PC-9 (cell line): ENCODE data around the gene HGF.

Source experiments
- EZH2 ChIP-seq: fragments of 200-600 bp; sonication (generic); IDR thresholded peaks from 2 replicates; pipeline ENCODE4 v1.8.0; 2017; ENCODE audit warnings: antibody characterized with exemption, low read depth
- TF ChIP-seq, protein P1 (sequence below): fragments of 200-600 bp; sonication (generic); conservative IDR thresholded peaks from 2 replicates; pipeline ENCODE4 v1.6.1; 2017; ENCODE audit warnings: mixed run types, antibody characterized with exemption, mild to moderate bottlenecking, moderate library complexity

DNA sequence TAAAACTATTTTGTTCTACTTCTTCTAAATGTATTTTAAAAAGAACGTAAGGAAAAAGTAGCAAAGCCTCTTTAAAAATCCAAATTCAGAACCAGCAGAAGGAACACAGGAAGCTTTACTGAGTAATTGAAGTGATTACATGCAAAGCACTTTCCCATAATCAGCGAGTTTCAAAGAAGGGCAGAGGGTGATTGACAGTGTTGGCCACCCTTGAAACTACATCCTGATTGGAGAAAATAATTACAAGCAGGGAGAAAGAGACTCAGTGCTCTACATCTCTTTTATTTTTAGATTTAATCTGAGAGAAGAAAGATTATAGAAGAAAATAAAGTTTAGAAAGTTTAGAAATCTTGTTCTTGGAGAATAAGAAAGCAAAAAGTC lies 20.3 kb upstream of the HGF start:
- TF ChIP-seq, protein P1, sequence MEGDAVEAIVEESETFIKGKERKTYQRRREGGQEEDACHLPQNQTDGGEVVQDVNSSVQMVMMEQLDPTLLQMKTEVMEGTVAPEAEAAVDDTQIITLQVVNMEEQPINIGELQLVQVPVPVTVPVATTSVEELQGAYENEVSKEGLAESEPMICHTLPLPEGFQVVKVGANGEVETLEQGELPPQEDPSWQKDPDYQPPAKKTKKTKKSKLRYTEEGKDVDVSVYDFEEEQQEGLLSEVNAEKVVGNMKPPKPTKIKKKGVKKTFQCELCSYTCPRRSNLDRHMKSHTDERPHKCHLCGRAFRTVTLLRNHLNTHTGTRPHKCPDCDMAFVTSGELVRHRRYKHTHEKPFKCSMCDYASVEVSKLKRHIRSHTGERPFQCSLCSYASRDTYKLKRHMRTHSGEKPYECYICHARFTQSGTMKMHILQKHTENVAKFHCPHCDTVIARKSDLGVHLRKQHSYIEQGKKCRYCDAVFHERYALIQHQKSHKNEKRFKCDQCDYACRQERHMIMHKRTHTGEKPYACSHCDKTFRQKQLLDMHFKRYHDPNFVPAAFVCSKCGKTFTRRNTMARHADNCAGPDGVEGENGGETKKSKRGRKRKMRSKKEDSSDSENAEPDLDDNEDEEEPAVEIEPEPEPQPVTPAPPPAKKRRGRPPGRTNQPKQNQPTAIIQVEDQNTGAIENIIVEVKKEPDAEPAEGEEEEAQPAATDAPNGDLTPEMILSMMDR, result no peak
- TF ChIP-seq EZH2, result no peak
